Measurements from ENCODE around the gene SPDYE8.
"Not testable (repeated sequence)": the region's sequence is repeated elsewhere in the genome, so short reads cannot be mapped to it uniquely, and the experiment has no call there.

SPDYE8 gene

GRCh38 chr7:73029666-73030065 lies at the start of gene SPDYE8:
SPDYE8 (minus strand) TSS chr7:73029766; CDS start chr7:73027966, 1,800 bp downstream.
- H3K9me3 ChIP-seq; DNase-seq (ENCODE audit: low spot score in 2 of 2); H3K36me3 ChIP-seq (replicated peaks); in situ Hi-C loops (cut with MboI; ENCODE audit: low sequenced_read_pairs); H3K4me1 ChIP-seq; H3K27me3 ChIP-seq (ENCODE audit: low read depth); H3K4me3 ChIP-seq: not testable (repeated sequence)

- H3K9me3 ChIP-seq; H3K4me1 ChIP-seq; DNase-seq (ENCODE audit: low spot score in 2 of 2); H3K4me3 ChIP-seq; H3K27me3 ChIP-seq (ENCODE audit: low read depth); H3K36me3 ChIP-seq (replicated peaks); in situ Hi-C loops (cut with MboI; ENCODE audit: low sequenced_read_pairs): not testable (repeated sequence)
These were observed 28.2 kb upstream of the SPDYE8 start, which contains the start of gene SPDYE11 for GRCh38 chr7:73057811-73058210. SPDYE11 (minus strand) TSS chr7:73057911; CDS start chr7:73056111, 1,800 bp downstream.

- DNase-seq (ENCODE audit: low spot score in 2 of 2): peak in 1 of 2 experiments; percentile 10
- H3K4me3 ChIP-seq; H3K4me1 ChIP-seq; H3K9me3 ChIP-seq; H3K36me3 ChIP-seq (replicated peaks); in situ Hi-C loops (cut with MboI; ENCODE audit: low sequenced_read_pairs); H3K27me3 ChIP-seq (ENCODE audit: low read depth): not testable (repeated sequence)
These were observed 23.1 kb downstream of the SPDYE8 start for GRCh38 chr7:73006491-73006890.

GRCh38 chr7:73005693-73006447 lies 23.7 kb downstream of the SPDYE8 start:
- in situ Hi-C loops (cut with MboI; ENCODE audit: low sequenced_read_pairs); H3K4me1 ChIP-seq; H3K36me3 ChIP-seq (replicated peaks); H3K9me3 ChIP-seq; H3K27me3 ChIP-seq (ENCODE audit: low read depth): not testable (repeated sequence)
- peak overlapping the region; percentile 62 for H3K4me3 ChIP-seq
- peak in 1 of 2 experiments; percentile 96 for DNase-seq (ENCODE audit: low spot score in 2 of 2)

GRCh38 chr7:73005356-73005692 lies 24.2 kb downstream of the SPDYE8 start:
- H3K27me3 ChIP-seq (ENCODE audit: low read depth); H3K9me3 ChIP-seq; in situ Hi-C loops (cut with MboI; ENCODE audit: low sequenced_read_pairs); H3K36me3 ChIP-seq (replicated peaks); H3K4me1 ChIP-seq: not testable (repeated sequence)
- H3K4me3 ChIP-seq: peak overlapping the region; percentile 62
- DNase-seq (ENCODE audit: low spot score in 2 of 2): peak in 1 of 2 experiments; percentile 82

DNA sequence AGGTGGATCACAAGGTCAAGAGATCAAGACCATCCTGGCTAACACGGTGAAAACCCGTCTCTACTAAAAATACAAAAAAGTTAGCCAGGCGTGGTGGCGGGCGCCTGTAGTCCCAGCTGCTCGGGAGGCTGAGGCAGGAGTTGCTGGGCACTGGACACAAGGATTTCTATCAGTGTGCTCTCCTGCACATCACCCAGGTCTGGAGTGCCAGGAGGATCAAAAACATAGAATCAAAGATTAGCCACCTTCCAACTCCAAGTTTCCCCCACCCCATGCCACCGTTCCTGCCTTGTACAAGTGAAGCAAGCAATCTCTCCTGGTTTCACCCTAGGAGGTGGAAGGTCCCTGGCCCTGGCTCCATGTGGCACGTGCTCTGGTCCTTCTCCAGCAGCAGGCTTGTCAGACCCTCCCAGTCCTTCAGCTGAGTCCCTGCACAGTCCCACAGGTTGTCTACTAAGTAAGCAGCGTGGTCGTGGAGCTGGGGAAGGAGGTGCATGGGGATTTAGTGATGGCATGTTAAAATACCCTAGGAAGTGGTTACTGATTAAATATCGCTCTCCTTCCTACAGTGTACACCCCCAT lies 31.6 kb downstream of the SPDYE8 start:
- H3K4me1 ChIP-seq; DNase-seq (ENCODE audit: low spot score in 2 of 2); H3K27me3 ChIP-seq (ENCODE audit: low read depth); H3K4me3 ChIP-seq; H3K36me3 ChIP-seq (replicated peaks); in situ Hi-C loops (cut with MboI; ENCODE audit: low sequenced_read_pairs); H3K9me3 ChIP-seq: not testable (repeated sequence)

GRCh38 chr7:72997447-72997846 lies 32.1 kb downstream of the SPDYE8 start:
- H3K4me1 ChIP-seq; H3K9me3 ChIP-seq; H3K27me3 ChIP-seq (ENCODE audit: low read depth); in situ Hi-C loops (cut with MboI; ENCODE audit: low sequenced_read_pairs); H3K4me3 ChIP-seq; H3K36me3 ChIP-seq (replicated peaks); DNase-seq (ENCODE audit: low spot score in 2 of 2): not testable (repeated sequence)

DNA sequence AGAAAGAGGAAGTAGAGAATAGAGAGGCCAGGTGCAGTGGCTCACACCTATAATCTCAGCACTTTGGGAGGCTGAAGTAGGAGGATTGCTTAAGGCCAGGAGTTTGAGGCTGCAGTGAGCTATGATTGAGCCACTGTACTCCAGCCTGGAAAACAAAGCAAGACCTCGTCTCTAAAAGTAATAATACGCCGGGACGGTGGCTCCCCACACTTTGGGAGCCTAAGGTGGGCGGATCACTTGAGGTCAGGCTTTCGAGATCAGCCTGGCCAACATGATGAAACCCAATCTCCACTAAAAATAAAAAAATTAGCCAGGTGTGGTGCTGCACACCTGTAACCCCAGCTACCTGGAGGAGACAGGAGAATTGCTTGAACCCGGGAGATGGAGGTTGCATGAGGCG lies 34.1 kb downstream of the SPDYE8 start:
- in situ Hi-C loops (cut with MboI; ENCODE audit: low sequenced_read_pairs): not testable (repeated sequence)

GRCh38 chr7:72990146-72990913 lies 39.2 kb downstream of the SPDYE8 start:
- H3K27me3 ChIP-seq (ENCODE audit: low read depth); H3K4me1 ChIP-seq; H3K36me3 ChIP-seq (replicated peaks); H3K9me3 ChIP-seq; DNase-seq (ENCODE audit: low spot score in 2 of 2); in situ Hi-C loops (cut with MboI; ENCODE audit: low sequenced_read_pairs); H3K4me3 ChIP-seq: not testable (repeated sequence)

More for the DNA sequence above, 34.1 kb downstream of the SPDYE8 start:
- not testable (repeated sequence) for H3K27me3 ChIP-seq (ENCODE audit: low read depth); H3K9me3 ChIP-seq; H3K4me3 ChIP-seq; H3K36me3 ChIP-seq (replicated peaks); DNase-seq (ENCODE audit: low spot score in 2 of 2); H3K4me1 ChIP-seq

DNA sequence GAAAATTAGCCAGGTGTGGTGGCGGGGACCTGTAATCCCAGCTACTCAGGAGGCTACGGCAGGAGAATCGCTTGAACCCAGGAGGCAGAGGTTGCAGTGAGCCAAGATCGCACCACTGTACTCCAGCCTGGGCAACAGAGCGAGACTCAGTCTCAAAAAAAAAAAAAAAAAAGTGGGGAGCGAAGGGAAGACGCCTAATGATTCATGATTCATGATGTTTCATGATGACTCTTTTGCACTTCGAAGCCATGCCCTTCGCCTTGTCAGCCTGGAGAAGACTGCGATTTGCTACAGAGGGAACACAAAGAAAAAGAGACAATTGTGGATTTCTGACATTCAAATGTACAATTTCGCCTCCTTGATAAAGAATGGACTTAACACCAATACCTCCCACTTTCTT lies 47.5 kb downstream of the SPDYE8 start:
- in situ Hi-C loops (cut with MboI; ENCODE audit: low sequenced_read_pairs); H3K4me3 ChIP-seq; H3K27me3 ChIP-seq (ENCODE audit: low read depth); H3K36me3 ChIP-seq (replicated peaks); DNase-seq (ENCODE audit: low spot score in 2 of 2); H3K9me3 ChIP-seq; H3K4me1 ChIP-seq: not testable (repeated sequence)

DNA sequence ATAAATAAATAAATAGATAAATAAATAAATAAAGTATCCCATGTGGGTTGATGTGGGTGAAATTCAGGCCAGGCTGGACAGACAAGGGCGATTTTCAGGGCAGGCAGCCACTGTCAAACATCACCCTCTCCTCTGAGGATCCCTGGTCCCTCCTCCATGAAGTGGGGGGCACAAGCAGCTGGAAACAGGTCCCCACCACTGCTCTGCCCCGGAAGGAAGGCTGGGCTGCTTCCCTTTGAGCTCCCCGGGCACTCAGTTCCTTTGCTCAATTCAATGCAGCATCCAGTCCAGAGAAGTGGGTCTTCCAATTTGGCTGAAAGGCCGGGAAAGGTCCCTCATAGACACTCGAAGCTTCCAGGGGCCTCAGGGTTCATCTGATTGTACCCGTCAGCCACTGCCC lies 49.2 kb downstream of the SPDYE8 start:
- in situ Hi-C loops (cut with MboI; ENCODE audit: low sequenced_read_pairs); H3K4me3 ChIP-seq; DNase-seq (ENCODE audit: low spot score in 2 of 2); H3K27me3 ChIP-seq (ENCODE audit: low read depth); H3K4me1 ChIP-seq; H3K9me3 ChIP-seq; H3K36me3 ChIP-seq (replicated peaks): not testable (repeated sequence)

- H3K4me1 ChIP-seq; H3K4me3 ChIP-seq; in situ Hi-C loops (cut with MboI; ENCODE audit: low sequenced_read_pairs); H3K36me3 ChIP-seq (replicated peaks); H3K9me3 ChIP-seq; H3K27me3 ChIP-seq (ENCODE audit: low read depth): not testable (repeated sequence)
- peak in 1 of 2 experiments; percentile 6 for DNase-seq (ENCODE audit: low spot score in 2 of 2)
These were observed 53.1 kb downstream of the SPDYE8 start for GRCh38 chr7:72976434-72976833.

DNA sequence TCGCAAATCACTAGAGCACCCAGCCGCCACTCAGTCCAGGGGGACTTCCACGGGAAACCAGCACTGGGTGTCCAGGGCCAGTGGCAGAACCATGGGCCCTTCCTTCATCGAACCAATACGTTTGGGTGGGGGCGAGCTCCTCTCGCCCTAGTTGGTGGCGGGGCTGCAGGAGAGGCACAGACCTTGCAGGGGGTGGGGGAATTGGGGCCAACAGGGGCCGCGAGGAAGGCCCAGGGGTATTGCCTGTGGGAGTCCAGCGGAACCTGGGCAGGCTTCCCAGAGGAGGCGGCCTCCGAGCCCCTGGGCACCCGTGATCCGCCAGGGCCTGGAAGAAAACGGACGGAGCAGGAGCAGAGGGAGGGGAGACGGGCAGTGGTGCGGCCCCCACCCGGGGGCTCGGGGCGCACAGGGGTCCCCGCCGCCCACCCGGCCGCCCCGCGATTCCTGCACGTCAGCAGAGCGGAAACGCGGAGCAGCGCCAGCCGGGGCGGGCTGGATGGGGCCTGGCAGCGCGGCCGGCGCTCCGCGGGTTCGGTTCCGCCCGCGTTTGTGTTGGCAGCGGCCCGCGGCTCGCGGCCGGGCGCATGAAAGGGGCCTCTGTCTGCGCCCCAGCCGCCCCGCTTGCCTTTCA lies 53.8 kb downstream of the SPDYE8 start:
- DNase-seq (ENCODE audit: low spot score in 2 of 2): peak in 1 of 2 experiments; percentile 6
- H3K9me3 ChIP-seq; in situ Hi-C loops (cut with MboI; ENCODE audit: low sequenced_read_pairs); H3K4me3 ChIP-seq; H3K36me3 ChIP-seq (replicated peaks); H3K27me3 ChIP-seq (ENCODE audit: low read depth); H3K4me1 ChIP-seq: not testable (repeated sequence)

- H3K27me3 ChIP-seq (ENCODE audit: low read depth); DNase-seq (ENCODE audit: low spot score in 2 of 2); in situ Hi-C loops (cut with MboI; ENCODE audit: low sequenced_read_pairs); H3K9me3 ChIP-seq; H3K36me3 ChIP-seq (replicated peaks); H3K4me3 ChIP-seq; H3K4me1 ChIP-seq: not testable (repeated sequence)
These were observed 54.8 kb downstream of the SPDYE8 start for GRCh38 chr7:72974781-72975180.
